Measurements from ENCODE around the gene RPS6KB2.
"Not testable (repeated sequence)": the region's sequence is repeated elsewhere in the genome, so short reads cannot be mapped to it uniquely, and the experiment has no call there.

- not testable (repeated sequence) for TF ChIP-seq CTCF (conservative IDR thresholded peaks at IDR 0.05; ENCODE audit: low read depth, low read length); EZH2 (IDR thresholded peaks at IDR 0.05; ENCODE audit: borderline replicate concordance, low read depth, low read length, poor library complexity, severe bottlenecking)
Observed at GRCh38 chr11:67476692-67477091, 48.4 kb downstream of the RPS6KB2 start.
